ENCODE results near the gene FOXA3.

FOXA3 gene

GRCh38 chr19:45899253-45899652 lies 35.1 kb downstream of the FOXA3 start:
- no peak for TF ChIP-seq CTCF (IDR thresholded peaks at IDR 0.05; ENCODE audit: extremely low read depth, missing control alignments)
- DNase-seq (ENCODE audit: low spot score): no peak

- DNase-seq (ENCODE audit: low spot score): no peak
- no peak for TF ChIP-seq CTCF (IDR thresholded peaks at IDR 0.05; ENCODE audit: extremely low read depth, missing control alignments)
Observed at GRCh38 chr19:45899919-45900589, 35.9 kb downstream of the FOXA3 start.

- no peak for TF ChIP-seq CTCF (IDR thresholded peaks at IDR 0.05; ENCODE audit: extremely low read depth, missing control alignments)
- no peak for DNase-seq (ENCODE audit: low spot score)
Observed at GRCh38 chr19:45900738-45901431, 36.8 kb downstream of the FOXA3 start.

- no peak for TF ChIP-seq CTCF (IDR thresholded peaks at IDR 0.05; ENCODE audit: extremely low read depth, missing control alignments)
- peak; percentile 61 for DNase-seq (ENCODE audit: low spot score)
Observed at GRCh38 chr19:45901432-45901911, 37.3 kb downstream of the FOXA3 start.

- no peak for TF ChIP-seq CTCF (IDR thresholded peaks at IDR 0.05; ENCODE audit: extremely low read depth, missing control alignments)
- DNase-seq (ENCODE audit: low spot score): peak; percentile 58
Observed at GRCh38 chr19:45901912-45902650, 38.0 kb downstream of the FOXA3 start, which contains the start of gene MYPOP. Gene MYPOP (minus strand): TSS chr19:45902613. CDS start chr19:45901773, 840 bp downstream.

- no peak for TF ChIP-seq CTCF (IDR thresholded peaks at IDR 0.05; ENCODE audit: extremely low read depth, missing control alignments)
- peak; percentile 100 for DNase-seq (ENCODE audit: low spot score)
Observed at GRCh38 chr19:45902651-45903625, 38.8 kb downstream of the FOXA3 start.
